Naive thymus-derived CD4-positive, alpha-beta T cell (primary cell): ENCODE results near the gene SLIT1. TPM values are rescaled to one million over a fixed set of nuclear protein-coding genes. Genes with fewer than 3 reads are reported as not detected.

Experiments used
- ATAC-seq: fragments of 150-1000 bp; cut with Tn5 transposase; 2 replicates; pipeline ENCODE4 v1.10.0; 2021; ENCODE audit warnings: mild to moderate bottlenecking, moderate library complexity
- CTCF ChIA-PET: fragments of 350-600 bp; sonication (Branson Sonifier 250); formaldehyde crosslinking; loops from one replicate; lab custom pipeline; 2021; ENCODE audit warnings: antibody characterized with exemption; lab: Charles Lee
- POLR2A ChIA-PET: fragments of 350-600 bp; sonication (Branson Sonifier 250); formaldehyde crosslinking; loops from one replicate; lab custom pipeline; 2021; ENCODE audit warnings: antibody characterized with exemption, inconsistent platforms; lab: Charles Lee
- DNase-seq, 9 donors: peaks; one replicate each; pipeline versions ENCODE4 v3.0.0 to v3.0.0-alpha.2; 2020 to 2022; ENCODE audit warnings: mixed read lengths in 1 of 9
- H3K27ac ChIP-seq: one replicate; pipeline ENCODE4 v1.7.0; 2013; ENCODE audit warnings: mild to moderate bottlenecking, low read depth, low read length, moderate library complexity
- H3K27me3 ChIP-seq, 2 donors: one replicate each; pipeline ENCODE4 v1.7.0; 2013; ENCODE audit warnings: low read length in 2 of 2, mild to moderate bottlenecking in 2 of 2, moderate library complexity in 2 of 2; ENCODE audit not compliant: control insufficient read depth in 2 of 2, insufficient read depth in 2 of 2
- H3K36me3 ChIP-seq, 3 experiments: 1 replicate in 2 of 3; 2 replicates in 1 of 3; pipeline ENCODE4 v1.7.0; 2013; ENCODE audit warnings: low read length in 3 of 3, mild to moderate bottlenecking in 3 of 3, moderate library complexity in 1 of 3; ENCODE audit not compliant: insufficient read depth in 3 of 3, control insufficient read depth in 2 of 3
- H3K4me1 ChIP-seq, 2 donors: one replicate each; pipeline ENCODE4 v1.7.0; 2013; ENCODE audit warnings: low read length in 2 of 2, mild to moderate bottlenecking in 2 of 2, moderate library complexity in 1 of 2; ENCODE audit not compliant: control insufficient read depth in 2 of 2, insufficient read depth in 2 of 2
- H3K4me3 ChIP-seq: 2 replicates; pipeline ENCODE4 v1.7.0; 2013; ENCODE audit warnings: mild to moderate bottlenecking, low read length
- H3K9me3 ChIP-seq, 3 experiments: 1 replicate in 2 of 3; 2 replicates in 1 of 3; pipeline ENCODE4 v1.7.0; 2013; ENCODE audit warnings: low read length in 3 of 3; ENCODE audit not compliant: control insufficient read depth in 2 of 3
- H3K27ac Mint-ChIP-seq, 9 donors: one replicate each; pipeline ENCODE4 v1.8.0; 2020 to 2022; ENCODE audit warnings: mixed read lengths in 9 of 9, mild to moderate bottlenecking in 8 of 9, moderate library complexity in 5 of 9, inconsistent platforms in 2 of 9
- H3K27me3 Mint-ChIP-seq, 5 donors: one replicate each; pipeline ENCODE4 v1.8.0; 2021 to 2022; ENCODE audit warnings: mixed read lengths in 5 of 5, mild to moderate bottlenecking in 1 of 5
- H3K36me3 Mint-ChIP-seq, 5 donors: one replicate each; pipeline ENCODE4 v1.8.0; 2020 to 2022; ENCODE audit warnings: mixed read lengths in 5 of 5, mild to moderate bottlenecking in 3 of 5, inconsistent platforms in 1 of 5
- H3K4me1 Mint-ChIP-seq, 7 donors: one replicate each; pipeline ENCODE4 v1.8.0; 2020 to 2022; ENCODE audit warnings: mixed read lengths in 7 of 7, mild to moderate bottlenecking in 3 of 7, inconsistent platforms in 1 of 7
- H3K4me3 Mint-ChIP-seq, 10 donors: one replicate each; pipeline ENCODE4 v1.8.0; 2020 to 2022; ENCODE audit warnings: mild to moderate bottlenecking in 10 of 10, mixed read lengths in 10 of 10, moderate library complexity in 6 of 10, inconsistent platforms in 2 of 10
- H3K9me3 Mint-ChIP-seq, 11 donors: one replicate each; pipeline ENCODE4 v1.8.0; 2020 to 2022; ENCODE audit warnings: mixed read lengths in 11 of 11, mild to moderate bottlenecking in 4 of 11, inconsistent platforms in 1 of 11, moderate library complexity in 1 of 11
- intact Hi-C, 2 donors: fragments of 100-400 bp; cut with micrococcal nuclease; formaldehyde crosslinking; loops; one replicate each; pipeline ENCODE4 v1.15.1; 2023
- polyA plus RNA-seq, 2 donors: library from polyadenylated mRNA; unstranded; fragments of 300-500 nt; fragmentation: Illumina TruSeq; gene quantifications; one replicate each; pipeline ENCODE4 v1.2.3, GENCODE V29; 2021
- total RNA-seq, 6 experiments: library from RNA in 5 of 6; stranded (reverse) in 5 of 6; gene quantifications; 1 replicate in 5 of 6; 2 replicates in 1 of 6; pipeline ENCODE4 v1.2.3 and lab custom pipeline; 2021 to 2026

SLIT1 gene
- total and polyA plus RNA-seq, 7 experiments from 2014 or later, result 0.19 to 0.88 (median 0.44) TPM; not detected in 2

GRCh38 chr10:96978621-96979154 lies 207.1 kb downstream of the SLIT1 start:
- Histone ChIP-seq H3K4me1 (no peaks in the 10 kb centered on the region), H3K36me3 (peaks cover 0 to 24% (median 12%) of the 10 kb centered on the region in 3 experiments), H3K4me3 (no peak overlapping the region), H3K27ac (no peak overlapping the region), H3K27me3 (no peaks in the 10 kb centered on the region), H3K9me3 (no peaks in the 10 kb centered on the region)
- H3K27ac Mint-ChIP-seq, result peak overlapping the region in 1 of 9 donors; percentile 72
- H3K9me3 Mint-ChIP-seq, result no peaks in the 10 kb centered on the region
- H3K4me1 Mint-ChIP-seq, result peaks cover 0 to 19% (median 7%) of the 10 kb centered on the region in 7 donors
- DNase-seq (no peak), ATAC-seq (no peak)
- H3K4me3 Mint-ChIP-seq, result peak overlapping the region in 1 of 10 donors; percentile 44
- ChIA-PET CTCF (no interaction called here), POLR2A (no interaction called here)
- peaks cover 13 to 52% (median 18%) of the 10 kb centered on the region in 5 donors for H3K36me3 Mint-ChIP-seq
- H3K27me3 Mint-ChIP-seq, result no peaks in the 10 kb centered on the region
- intact Hi-C loops, result no loop called here

- H3K27me3 ChIP-seq, result no peaks in the 10 kb centered on the region
- intact Hi-C loops, result no loop called here
- ATAC-seq, result no peak
- peaks cover 0 to 19% (median 0%) of the 10 kb centered on the region in 7 donors for H3K4me1 Mint-ChIP-seq
- H3K36me3 Mint-ChIP-seq, result peaks cover 0 to 30% (median 6%) of the 10 kb centered on the region in 5 donors
- H3K27ac ChIP-seq, result no peak overlapping the region
- peaks cover 0 to 6% (median 0%) of the 10 kb centered on the region in 3 experiments for H3K36me3 ChIP-seq
- H3K27me3 Mint-ChIP-seq, result no peaks in the 10 kb centered on the region
- no peak overlapping the region for H3K4me3 Mint-ChIP-seq
- DNase-seq, result no peak
- H3K4me1 ChIP-seq, result no peaks in the 10 kb centered on the region
- no peaks in the 10 kb centered on the region for H3K9me3 Mint-ChIP-seq
- POLR2A ChIA-PET, result no interaction called here
- H3K27ac Mint-ChIP-seq, result no peak overlapping the region
- H3K4me3 ChIP-seq, result no peak overlapping the region
- CTCF ChIA-PET, result interaction anchor here (1.0 kb wide), 1 partner anchor 8 kb away, joined by 3 read pairs; no protein-coding TSS in a partner anchor
- H3K9me3 ChIP-seq, result no peaks in the 10 kb centered on the region
These were observed 210.6 kb downstream of the SLIT1 start for GRCh38 chr10:96975136-96975535.

GRCh38 chr10:96973809-96974747 lies 211.7 kb downstream of the SLIT1 start:
- Histone ChIP-seq H3K4me1 (no peaks in the 10 kb centered on the region), H3K36me3 (peaks cover 0 to 6% (median 0%) of the 10 kb centered on the region in 3 experiments), H3K27ac (no peak overlapping the region), H3K4me3 (no peak overlapping the region), H3K9me3 (no peaks in the 10 kb centered on the region), H3K27me3 (no peaks in the 10 kb centered on the region)
- H3K4me1 Mint-ChIP-seq, result peaks cover 0 to 15% (median 4%) of the 10 kb centered on the region in 7 donors
- H3K4me3 Mint-ChIP-seq, result no peak overlapping the region
- intact Hi-C loops, result no loop called here
- DNase-seq (no peak), ATAC-seq (no peak)
- peaks cover 0 to 29% (median 10%) of the 10 kb centered on the region in 5 donors for H3K36me3 Mint-ChIP-seq
- H3K27me3 Mint-ChIP-seq, result no peaks in the 10 kb centered on the region
- no peak overlapping the region for H3K27ac Mint-ChIP-seq
- no peaks in the 10 kb centered on the region for H3K9me3 Mint-ChIP-seq
- CTCF ChIA-PET, result interaction anchor here (1.0 kb wide), 1 partner anchor 9 kb away, joined by 3 read pairs; no protein-coding TSS in a partner anchor
- POLR2A ChIA-PET, result no interaction called here

- H3K27me3 ChIP-seq, result no peaks in the 10 kb centered on the region
- H3K27ac ChIP-seq, result no peak overlapping the region
- CTCF ChIA-PET, result no interaction called here
- no peak overlapping the region for H3K4me3 Mint-ChIP-seq
- H3K36me3 Mint-ChIP-seq, result peaks cover 0 to 20% (median 7%) of the 10 kb centered on the region in 5 donors
- H3K27me3 Mint-ChIP-seq, result no peaks in the 10 kb centered on the region
- H3K9me3 ChIP-seq, result no peaks in the 10 kb centered on the region
- H3K9me3 Mint-ChIP-seq, result no peaks in the 10 kb centered on the region
- no peak overlapping the region for H3K27ac Mint-ChIP-seq
- no peak for ATAC-seq
- intact Hi-C loops, result no loop called here
- no peaks in the 10 kb centered on the region for H3K4me1 ChIP-seq
- H3K4me3 ChIP-seq, result no peak overlapping the region
- POLR2A ChIA-PET, result no interaction called here
- H3K4me1 Mint-ChIP-seq, result peaks cover 0 to 7% (median 0%) of the 10 kb centered on the region in 7 donors
- no peak for DNase-seq
- no peaks in the 10 kb centered on the region for H3K36me3 ChIP-seq
These were observed 213.5 kb downstream of the SLIT1 start for GRCh38 chr10:96972264-96972663.

GRCh38 chr10:96971324-96971723 lies 214.4 kb downstream of the SLIT1 start:
- Histone ChIP-seq H3K9me3 (no peaks in the 10 kb centered on the region), H3K4me1 (no peaks in the 10 kb centered on the region), H3K36me3 (no peaks in the 10 kb centered on the region), H3K4me3 (no peak overlapping the region), H3K27me3 (no peaks in the 10 kb centered on the region), H3K27ac (no peak overlapping the region)
- Mint-ChIP-seq H3K4me3 (no peak overlapping the region), H3K36me3 (peaks cover 0 to 23% (median 7%) of the 10 kb centered on the region in 5 donors), H3K27me3 (no peaks in the 10 kb centered on the region), H3K9me3 (no peaks in the 10 kb centered on the region), H3K4me1 (peaks cover 0 to 7% (median 0%) of the 10 kb centered on the region in 7 donors), H3K27ac (no peak overlapping the region)
- ChIA-PET POLR2A (no interaction called here), CTCF (no interaction called here)
- intact Hi-C loops, result no loop called here
- DNase-seq (no peak), ATAC-seq (no peak)

- no peak overlapping the region for H3K27ac ChIP-seq
- intact Hi-C loops, result no loop called here
- DNase-seq, result no peak
These were observed 216.9 kb downstream of the SLIT1 start for GRCh38 chr10:96968682-96969423.

More at GRCh38 chr10:96968682-96969423, 216.9 kb downstream of the SLIT1 start:
- ChIA-PET CTCF (no interaction called here), POLR2A (interaction anchor here (0.6 kb wide), 1 partner anchor 9 kb away, joined by 3 read pairs; no protein-coding TSS in a partner anchor)
- no peak overlapping the region for H3K4me3 ChIP-seq
- H3K4me1 ChIP-seq, result no peaks in the 10 kb centered on the region
- H3K27me3 ChIP-seq, result no peaks in the 10 kb centered on the region
- H3K36me3 Mint-ChIP-seq, result peaks cover 0 to 25% (median 12%) of the 10 kb centered on the region in 5 donors
- no peak for ATAC-seq
- no peaks in the 10 kb centered on the region for H3K36me3 ChIP-seq
- no peaks in the 10 kb centered on the region for H3K27me3 Mint-ChIP-seq
- no peaks in the 10 kb centered on the region for H3K9me3 Mint-ChIP-seq
- no peak overlapping the region for H3K4me3 Mint-ChIP-seq
- H3K27ac Mint-ChIP-seq, result no peak overlapping the region
- H3K4me1 Mint-ChIP-seq, result peaks cover 0 to 7% (median 0%) of the 10 kb centered on the region in 7 donors
- H3K9me3 ChIP-seq, result no peaks in the 10 kb centered on the region
